GM12875 (cell line): ENCODE data around the gene ARMC6.
"Not testable (repeated sequence)": the region's sequence is repeated elsewhere in the genome, so short reads cannot be mapped to it uniquely, and the experiment has no call there.

Experiments used
- H3K4me3 ChIP-seq: one replicate; pipeline ENCODE4 v1.5.1; 2011; ENCODE audit warnings: low read depth, low read length, control low read depth
- CTCF ChIP-seq: IDR thresholded peaks from 2 replicates; pipeline ENCODE4 v1.5.1; 2011; ENCODE audit warnings: low read depth, mild to moderate bottlenecking, control low read depth, inconsistent platforms, low read length, moderate library complexity, borderline replicate concordance; ENCODE audit not compliant: insufficient read depth

ARMC6 gene

GRCh38 chr19:19021115-19021514 lies 12.3 kb upstream of the ARMC6 start:
- no peak overlapping the region for H3K4me3 ChIP-seq
- TF ChIP-seq CTCF: no peak

- no peak for TF ChIP-seq CTCF
- no peak overlapping the region for H3K4me3 ChIP-seq
These were observed 10.9 kb upstream of the ARMC6 start for GRCh38 chr19:19022380-19022961.

GRCh38 chr19:19023376-19023775 lies 10.0 kb upstream of the ARMC6 start:
- H3K4me3 ChIP-seq: not testable (repeated sequence)

- TF ChIP-seq CTCF: no peak
- H3K4me3 ChIP-seq: no peak overlapping the region
These were observed 7.5 kb upstream of the ARMC6 start for GRCh38 chr19:19025861-19026260.

GRCh38 chr19:19026299-19026971 lies 7.0 kb upstream of the ARMC6 start:
- no peak overlapping the region for H3K4me3 ChIP-seq
- no peak for TF ChIP-seq CTCF

GRCh38 chr19:19027228-19027627 lies 6.2 kb upstream of the ARMC6 start:
- H3K4me3 ChIP-seq: no peak overlapping the region
- TF ChIP-seq CTCF: no peak

GRCh38 chr19:19028526-19028925 lies 4.9 kb upstream of the ARMC6 start:
- no peak for TF ChIP-seq CTCF
- no peak overlapping the region for H3K4me3 ChIP-seq
